Fibroblast of lung (primary cell): ENCODE results near the gene B3GLCT. TPM values are rescaled to one million over a fixed set of nuclear protein-coding genes. Genes with fewer than 3 reads are reported as not detected.

Source experiments
- DNase-seq, 2 donors: peaks; one replicate each; pipeline versions ENCODE4 v3.0.0 to v3.0.0-alpha.2; 2010; ENCODE audit warnings: low read depth in 2 of 2
- H2AFZ ChIP-seq: 2 replicates; pipeline ENCODE4 v1.5.1; 2012; ENCODE audit warnings: low read length, control low read depth, inconsistent platforms
- H3K27ac ChIP-seq: 2 replicates; pipeline ENCODE4 v1.5.1; 2011; ENCODE audit warnings: low read length, control low read depth; ENCODE audit not compliant: insufficient read depth
- H3K27me3 ChIP-seq: 2 replicates; pipeline ENCODE4 v1.5.1; 2011; ENCODE audit warnings: mild to moderate bottlenecking, low read length; ENCODE audit not compliant: control insufficient read depth, insufficient read depth
- H3K36me3 ChIP-seq: 2 replicates; pipeline ENCODE4 v1.5.1; 2011; ENCODE audit warnings: low read length; ENCODE audit not compliant: control insufficient read depth, insufficient read depth
- H3K4me1 ChIP-seq: 2 replicates; pipeline ENCODE4 v1.5.1; 2011; ENCODE audit warnings: low read length; ENCODE audit not compliant: control insufficient read depth, insufficient read depth; ENCODE audit errors: extremely low read depth
- H3K4me2 ChIP-seq: 2 replicates; pipeline ENCODE4 v1.5.1; 2011; ENCODE audit warnings: low read length, control low read depth; ENCODE audit not compliant: insufficient read depth; ENCODE audit errors: extremely low read depth
- H3K4me3 ChIP-seq, 4 experiments: fragments of 200-600 bp in 1 of 4; sonication (generic) in 1 of 4; replicated peaks in 1 of 4; 2 replicates each; pipeline ENCODE4 v1.5.1; 2011 to 2016; ENCODE audit warnings: low read length in 4 of 4, low read depth in 3 of 4, mild to moderate bottlenecking in 3 of 4, control low read depth in 2 of 4, inconsistent platforms in 1 of 4, mixed read lengths in 1 of 4; ENCODE audit not compliant: insufficient read depth in 1 of 4; ENCODE audit errors: control extremely low read depth in 1 of 4
- H3K79me2 ChIP-seq: 2 replicates; pipeline ENCODE4 v1.5.1; 2012; ENCODE audit warnings: mild to moderate bottlenecking, low read length, inconsistent platforms; ENCODE audit not compliant: control insufficient read depth, insufficient read depth
- H3K9ac ChIP-seq: 2 replicates; pipeline ENCODE4 v1.5.1; 2011; ENCODE audit warnings: mild to moderate bottlenecking, low read length, control low read depth; ENCODE audit not compliant: insufficient read depth
- H3K9me3 ChIP-seq: 2 replicates; pipeline ENCODE4 v1.5.1; 2012; ENCODE audit warnings: low read depth, low read length; ENCODE audit not compliant: control insufficient read depth, insufficient read depth
- H4K20me1 ChIP-seq: 2 replicates; pipeline ENCODE4 v1.5.1; 2011; ENCODE audit warnings: low read length; ENCODE audit not compliant: control insufficient read depth, insufficient read depth; ENCODE audit errors: extremely low read depth
- EZH2 ChIP-seq: IDR thresholded peaks from 2 replicates; pipeline ENCODE4 v1.5.1; 2012; ENCODE audit warnings: low read length, control low read depth, mild to moderate bottlenecking; ENCODE audit errors: missing control alignments
- polyA plus RNA-seq, 2 donors: library from polyadenylated mRNA; depleted of rRNA in 1 of 2; stranded (reverse) in 1 of 2; unstranded in 1 of 2; fragments of >200 nt; gene quantifications; 2 replicates each; pipeline ENCODE4 v1.2.1, GENCODE V29; 2011 to 2012; ENCODE audit warnings: missing spikeins in 1 of 2
- total RNA-seq: library from RNA; depleted of rRNA; stranded (reverse); fragments of >200 nt; gene quantifications from 2 replicates; pipeline ENCODE4 v1.2.1, GENCODE V29; 2014
- TF ChIP-seq, protein P1 (sequence below), 2 donors: IDR thresholded peaks in 1 of 2; conservative IDR thresholded peaks in 1 of 2; 1 replicate in 1 of 2; 2 replicates in 1 of 2; pipeline ENCODE4 v1.5.1; 2011 to 2012; ENCODE audit warnings: low read length in 2 of 2, control low read depth in 1 of 2, inconsistent platforms in 1 of 2, low read depth in 1 of 2, mild to moderate bottlenecking in 1 of 2

B3GLCT gene
- total and polyA plus RNA-seq, 2 donors (not counting 1 experiment from before 2014, with no cell fraction given): 4.4 to 7.8 TPM

- Histone ChIP-seq H3K79me2 (no peaks in the 10 kb centered on the region), H4K20me1 (no peaks in the 10 kb centered on the region), H3K27ac (no peak overlapping the region), H2AFZ (no peak overlapping the region), H3K4me3 (no peak overlapping the region), H3K27me3 (no peaks in the 10 kb centered on the region), H3K9me3 (no peaks in the 10 kb centered on the region), H3K4me2 (no peak overlapping the region), H3K9ac (no peak overlapping the region), H3K36me3 (no peaks in the 10 kb centered on the region), H3K4me1 (no peaks in the 10 kb centered on the region)
- DNase-seq: no peak
- TF ChIP-seq EZH2: no peak
- TF ChIP-seq, protein P1, sequence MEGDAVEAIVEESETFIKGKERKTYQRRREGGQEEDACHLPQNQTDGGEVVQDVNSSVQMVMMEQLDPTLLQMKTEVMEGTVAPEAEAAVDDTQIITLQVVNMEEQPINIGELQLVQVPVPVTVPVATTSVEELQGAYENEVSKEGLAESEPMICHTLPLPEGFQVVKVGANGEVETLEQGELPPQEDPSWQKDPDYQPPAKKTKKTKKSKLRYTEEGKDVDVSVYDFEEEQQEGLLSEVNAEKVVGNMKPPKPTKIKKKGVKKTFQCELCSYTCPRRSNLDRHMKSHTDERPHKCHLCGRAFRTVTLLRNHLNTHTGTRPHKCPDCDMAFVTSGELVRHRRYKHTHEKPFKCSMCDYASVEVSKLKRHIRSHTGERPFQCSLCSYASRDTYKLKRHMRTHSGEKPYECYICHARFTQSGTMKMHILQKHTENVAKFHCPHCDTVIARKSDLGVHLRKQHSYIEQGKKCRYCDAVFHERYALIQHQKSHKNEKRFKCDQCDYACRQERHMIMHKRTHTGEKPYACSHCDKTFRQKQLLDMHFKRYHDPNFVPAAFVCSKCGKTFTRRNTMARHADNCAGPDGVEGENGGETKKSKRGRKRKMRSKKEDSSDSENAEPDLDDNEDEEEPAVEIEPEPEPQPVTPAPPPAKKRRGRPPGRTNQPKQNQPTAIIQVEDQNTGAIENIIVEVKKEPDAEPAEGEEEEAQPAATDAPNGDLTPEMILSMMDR (conservative IDR thresholded peaks at IDR 0.05 in 1 of 2, IDR thresholded peaks at IDR 0.05 in 1 of 2; ENCODE audit: low read depth in 1 of 2, low read length in 2 of 2): no peak
Measured at GRCh38 chr13:31225998-31226675, 26.4 kb downstream of the B3GLCT start.

GRCh38 chr13:31227063-31227462, 27.3 kb downstream of the B3GLCT start:
- Histone ChIP-seq H3K4me2 (no peak overlapping the region), H3K27me3 (no peaks in the 10 kb centered on the region), H2AFZ (no peak overlapping the region), H3K4me1 (no peaks in the 10 kb centered on the region), H3K27ac (no peak overlapping the region), H3K9ac (no peak overlapping the region), H3K79me2 (no peaks in the 10 kb centered on the region), H3K4me3 (no peak overlapping the region), H4K20me1 (no peaks in the 10 kb centered on the region), H3K9me3 (no peaks in the 10 kb centered on the region), H3K36me3 (no peaks in the 10 kb centered on the region)
- no peak for DNase-seq
- no peak for TF ChIP-seq EZH2
- TF ChIP-seq, protein P1 (conservative IDR thresholded peaks at IDR 0.05 in 1 of 2, IDR thresholded peaks at IDR 0.05 in 1 of 2; ENCODE audit: low read depth in 1 of 2, low read length in 2 of 2): no peak

GRCh38 chr13:31227870-31228269, 28.1 kb downstream of the B3GLCT start:
- Histone ChIP-seq H3K27me3 (no peaks in the 10 kb centered on the region), H3K4me2 (no peak overlapping the region), H3K36me3 (no peaks in the 10 kb centered on the region), H3K4me3 (no peak overlapping the region), H2AFZ (no peak overlapping the region), H4K20me1 (no peaks in the 10 kb centered on the region), H3K4me1 (no peaks in the 10 kb centered on the region), H3K27ac (no peak overlapping the region), H3K79me2 (no peaks in the 10 kb centered on the region), H3K9ac (no peak overlapping the region), H3K9me3 (no peaks in the 10 kb centered on the region)
- TF ChIP-seq, protein P1 (conservative IDR thresholded peaks at IDR 0.05 in 1 of 2, IDR thresholded peaks at IDR 0.05 in 1 of 2; ENCODE audit: low read depth in 1 of 2, low read length in 2 of 2): no peak
- no peak for TF ChIP-seq EZH2
- DNase-seq: no peak
